ENCODE results near the gene ISM1.

The ISM1 gene

GRCh38 chr20:13333036-13333435 is 112.0 kb downstream of the ISM1 start:
- TF ChIP-seq, protein P1, sequence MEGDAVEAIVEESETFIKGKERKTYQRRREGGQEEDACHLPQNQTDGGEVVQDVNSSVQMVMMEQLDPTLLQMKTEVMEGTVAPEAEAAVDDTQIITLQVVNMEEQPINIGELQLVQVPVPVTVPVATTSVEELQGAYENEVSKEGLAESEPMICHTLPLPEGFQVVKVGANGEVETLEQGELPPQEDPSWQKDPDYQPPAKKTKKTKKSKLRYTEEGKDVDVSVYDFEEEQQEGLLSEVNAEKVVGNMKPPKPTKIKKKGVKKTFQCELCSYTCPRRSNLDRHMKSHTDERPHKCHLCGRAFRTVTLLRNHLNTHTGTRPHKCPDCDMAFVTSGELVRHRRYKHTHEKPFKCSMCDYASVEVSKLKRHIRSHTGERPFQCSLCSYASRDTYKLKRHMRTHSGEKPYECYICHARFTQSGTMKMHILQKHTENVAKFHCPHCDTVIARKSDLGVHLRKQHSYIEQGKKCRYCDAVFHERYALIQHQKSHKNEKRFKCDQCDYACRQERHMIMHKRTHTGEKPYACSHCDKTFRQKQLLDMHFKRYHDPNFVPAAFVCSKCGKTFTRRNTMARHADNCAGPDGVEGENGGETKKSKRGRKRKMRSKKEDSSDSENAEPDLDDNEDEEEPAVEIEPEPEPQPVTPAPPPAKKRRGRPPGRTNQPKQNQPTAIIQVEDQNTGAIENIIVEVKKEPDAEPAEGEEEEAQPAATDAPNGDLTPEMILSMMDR (IDR thresholded peaks at IDR 0.05; ENCODE audit: low read depth, low read length): no peak
- no peak for DNase-seq (ENCODE audit: extremely low read depth, low read depth)

DNA sequence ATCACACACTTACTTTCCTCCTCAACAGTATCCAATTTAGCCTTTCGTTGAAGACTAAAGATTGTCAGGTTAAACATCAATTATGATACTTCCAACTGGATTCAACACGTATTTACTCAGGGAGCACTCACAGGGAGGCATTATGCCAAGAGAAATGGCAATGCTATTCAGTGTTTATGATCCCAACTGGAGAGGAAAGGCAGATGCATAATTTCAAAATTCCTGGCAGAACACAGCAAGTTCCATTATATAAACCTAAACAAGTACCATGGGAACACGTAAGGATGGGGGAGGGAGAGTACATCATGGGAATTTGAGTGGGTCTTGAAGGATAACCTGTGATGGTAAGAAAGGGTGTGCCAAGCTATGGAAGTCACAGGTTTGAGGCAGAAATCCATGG is 112.7 kb downstream of the ISM1 start:
- TF ChIP-seq, protein P1 (IDR thresholded peaks at IDR 0.05; ENCODE audit: low read depth, low read length): no peak
- no peak for DNase-seq (ENCODE audit: extremely low read depth, low read depth)

DNA sequence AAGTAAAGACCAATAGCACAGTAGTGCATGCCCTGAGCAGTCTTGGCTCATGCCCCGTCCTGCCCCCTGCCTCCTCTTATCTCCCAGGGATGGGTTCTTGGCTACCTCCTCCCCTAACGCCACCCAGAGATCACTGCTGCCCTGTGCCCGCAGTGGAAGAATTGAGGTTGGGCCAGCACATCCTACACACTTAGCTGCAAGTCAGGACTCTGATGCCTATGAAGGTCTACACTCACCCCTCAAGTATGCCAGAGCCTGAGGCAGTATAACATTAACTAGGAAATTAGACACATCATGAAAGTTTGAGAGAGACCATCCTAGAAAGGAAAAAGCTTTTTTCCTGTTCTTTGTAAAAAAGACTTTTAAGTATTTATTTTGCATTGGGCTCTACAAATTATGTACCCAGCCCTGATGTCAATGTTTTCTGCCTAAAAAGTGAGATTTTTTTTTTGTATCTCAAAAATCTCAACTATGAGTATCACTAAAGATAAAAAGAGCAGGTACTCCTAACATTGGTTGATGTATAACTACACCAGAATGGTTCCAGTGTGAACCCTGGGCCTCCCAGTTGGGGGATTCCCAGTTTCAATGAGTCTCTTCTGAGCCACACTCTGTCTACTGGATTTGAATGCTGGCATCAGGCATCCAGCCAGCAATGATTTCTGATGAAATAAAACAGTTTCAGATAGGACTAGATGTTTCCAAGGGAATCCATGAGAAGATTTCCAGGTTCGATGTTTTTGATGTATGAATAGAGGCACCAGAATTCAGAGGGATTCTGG is 115.4 kb downstream of the ISM1 start:
- TF ChIP-seq, protein P1 (IDR thresholded peaks at IDR 0.05; ENCODE audit: low read depth, low read length): no peak
- DNase-seq (ENCODE audit: extremely low read depth, low read depth): no peak

DNA sequence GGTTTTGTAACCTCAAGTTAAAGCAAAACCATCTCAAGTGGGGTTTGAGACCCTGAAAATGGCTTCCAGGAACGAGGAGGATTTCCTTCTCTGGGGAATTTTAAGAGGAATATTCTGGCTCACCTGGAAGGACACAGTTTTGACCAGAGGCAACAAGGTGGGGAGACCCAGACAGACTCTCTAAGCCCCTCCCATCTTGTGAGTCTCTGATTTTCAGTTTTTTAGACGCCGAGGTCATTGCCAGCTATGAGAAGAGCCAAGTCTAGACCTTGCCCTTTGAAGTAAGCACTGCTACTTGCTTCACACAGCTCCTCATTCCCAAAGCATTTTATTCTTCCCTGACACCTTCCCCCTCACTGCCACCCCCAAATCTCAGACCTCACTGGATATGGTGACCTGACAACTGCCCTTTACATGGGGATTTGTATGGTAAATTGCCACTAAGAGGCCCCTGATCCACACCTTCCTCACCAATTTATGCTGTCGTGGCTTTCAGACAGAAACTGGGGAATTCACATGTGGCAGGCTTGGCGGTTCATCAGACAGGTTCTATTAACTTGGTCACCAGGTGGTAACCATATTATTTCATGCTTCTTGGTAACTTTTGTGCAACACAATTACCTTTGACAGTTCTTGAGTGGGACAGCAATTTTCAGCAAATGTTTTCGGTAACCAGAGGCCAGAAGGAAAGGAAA is 116.2 kb downstream of the ISM1 start:
- TF ChIP-seq, protein P1 (IDR thresholded peaks at IDR 0.05; ENCODE audit: low read depth, low read length): no peak
- no peak for DNase-seq (ENCODE audit: extremely low read depth, low read depth)

DNA sequence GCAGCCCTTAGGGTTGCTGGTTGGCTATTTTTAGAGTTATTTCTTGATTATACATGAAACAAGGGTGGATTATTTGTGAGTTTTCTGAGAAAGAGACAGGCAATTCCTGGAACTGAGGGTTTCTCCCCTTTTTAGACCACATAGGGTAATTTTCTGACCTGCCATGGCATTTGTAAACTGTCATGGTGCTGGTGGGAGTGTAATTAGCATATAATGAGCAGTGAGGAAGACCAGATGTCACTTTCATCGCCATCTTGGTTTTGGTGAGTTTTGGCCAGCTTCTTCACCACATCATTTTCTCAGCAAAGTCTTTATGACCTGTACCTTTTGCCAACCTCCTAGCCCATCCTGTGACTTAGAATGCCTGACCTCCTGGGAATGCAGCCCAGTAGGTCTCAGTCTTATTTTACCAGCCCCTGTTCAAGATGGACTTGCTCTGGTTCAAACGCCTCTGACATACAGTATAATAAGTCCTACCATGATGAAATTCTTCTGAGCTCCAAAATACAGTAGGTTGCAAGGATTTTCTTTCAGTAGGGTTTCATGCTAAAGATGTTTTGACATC is 117.1 kb downstream of the ISM1 start:
- DNase-seq (ENCODE audit: extremely low read depth, low read depth): no peak
- TF ChIP-seq, protein P1 (IDR thresholded peaks at IDR 0.05; ENCODE audit: low read depth, low read length): no peak

GRCh38 chr20:13338999-13339411 is 117.9 kb downstream of the ISM1 start:
- TF ChIP-seq, protein P1 (IDR thresholded peaks at IDR 0.05; ENCODE audit: low read depth, low read length): no peak
- no peak for DNase-seq (ENCODE audit: extremely low read depth, low read depth)

- DNase-seq (ENCODE audit: extremely low read depth, low read depth): no peak
- TF ChIP-seq, protein P1 (IDR thresholded peaks at IDR 0.05; ENCODE audit: low read depth, low read length): no peak
These were observed 119.0 kb downstream of the ISM1 start for GRCh38 chr20:13340088-13340487.

All from AG09319 (cell line).